Omental fat pad (tissue), 4 donors: ENCODE measurements around the gene CP. TPM values are rescaled to one million over a fixed set of nuclear protein-coding genes. Genes with fewer than 3 reads are reported as not detected.
A peak's percentile ranks its signal among the peaks of the same experiment; 100 is the strongest.

Experiments
- ATAC-seq: fragments of 150-250 bp; one replicate; pipeline ENCODE4 v1.9.1; 2016; ENCODE audit warnings: mild to moderate bottlenecking, moderate library complexity; ENCODE audit not compliant: low FRiP score
- DNase-seq: peaks from one replicate; pipeline ENCODE4 v3.0.0-alpha.2; 2019; ENCODE audit warnings: low spot score
- CTCF ChIP-seq, 3 donors: fragments of 450-650 bp; IDR thresholded peaks; one replicate each; pipeline ENCODE4 v1.5.1; 2016 to 2017; ENCODE audit warnings: antibody characterized with exemption in 3 of 3, mild to moderate bottlenecking in 3 of 3, moderate library complexity in 2 of 3
- total RNA-seq, 4 donors: library from RNA; depleted of rRNA; stranded (reverse); fragments of >200 nt; gene quantifications; one replicate each; pipeline ENCODE4 v1.1.0, GENCODE V29; 2016

Gene CP
- total RNA-seq, 4 donors from 2014 or later = 0.95 to 24.3 (median 9.3) TPM

- no peak for TF ChIP-seq CTCF (IDR thresholded peaks at IDR 0.05)
- peak; percentile 94 for ATAC-seq
Observed at GRCh38 chr3:149129326-149130205, 92.1 kb downstream of the CP start, which contains the start of gene HPS3. Gene HPS3 (plus strand): TSS chr3:149129638. CDS start chr3:149129724, 86 bp downstream.

GRCh38 chr3:149128821-149129220, 92.8 kb downstream of the CP start:
- DNase-seq (no peak), ATAC-seq (peak; percentile 31)
- no peak for TF ChIP-seq CTCF (IDR thresholded peaks at IDR 0.05)

More at GRCh38 chr3:149129326-149130205, 92.1 kb downstream of the CP start, which contains the start of gene HPS3:
- DNase-seq = peak; percentile 71

GRCh38 chr3:149122721-149123578, 98.7 kb downstream of the CP start:
- ATAC-seq = no peak
- no peak for DNase-seq
- TF ChIP-seq CTCF (IDR thresholded peaks at IDR 0.05) = no peak

Other genes starting within 250 kb of the CP start
- 10 to 100 TPM; 23.2 to 40.8 (median 30.4) TPM for gene GYG1, start 230.3 kb downstream of the CP start, total RNA-seq
- gene HLTF, start 135.3 kb downstream of the CP start, total RNA-seq = 10 to 100 TPM; 10.2 to 20.5 (median 18.3) TPM
- 10 to 100 TPM; 12.5 to 19.8 (median 17.6) TPM for gene HPS3, start 92.2 kb downstream of the CP start, total RNA-seq
- 10 to 100 TPM; 11.3 to 81.5 (median 20.5) TPM for gene TM4SF18, start 111.8 kb upstream of the CP start, total RNA-seq
- gene TM4SF1, start 155.8 kb upstream of the CP start, total RNA-seq = 1,000 to 10,000 TPM in 1 of 4 donors, 100 to 1,000 TPM in 3; 273 to 1,679 (median 590) TPM